HG02610 (cell line): Measurements from ENCODE around the gene DSTN.

ENCODE experiments used
- ATAC-seq: cut with Tn5 transposase; IDR thresholded peaks from one replicate; pipeline ENCODE4 v1.9.1; 2021; ENCODE audit warnings: mild to moderate bottlenecking, moderate library complexity; ENCODE audit not compliant: unreplicated experiment

The DSTN gene

GRCh38 chr20:17579369-17580039 lies 9.6 kb downstream of the DSTN start:
- no peak for ATAC-seq

- ATAC-seq: no peak
These were observed 11.0 kb downstream of the DSTN start for GRCh38 chr20:17580895-17581294.

DNA sequence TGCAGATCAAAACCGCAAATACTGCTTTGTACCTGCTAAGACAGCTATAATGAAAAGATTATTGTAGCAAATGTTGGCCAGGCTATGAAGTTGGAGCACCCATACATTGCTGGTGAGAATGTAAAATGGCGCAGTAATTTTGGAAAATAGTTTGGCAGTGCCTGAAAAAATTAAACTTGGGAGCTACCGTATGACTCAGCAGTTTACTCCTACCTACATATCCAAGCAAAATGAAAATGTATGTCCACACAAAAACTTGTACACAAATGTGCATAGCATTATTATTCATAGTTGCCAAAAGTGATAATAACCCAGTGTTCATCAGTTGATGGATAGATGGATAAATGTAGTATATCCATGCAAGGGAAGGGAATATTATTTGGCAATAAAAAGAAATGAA lies 13.3 kb downstream of the DSTN start:
- ATAC-seq: no peak

DNA sequence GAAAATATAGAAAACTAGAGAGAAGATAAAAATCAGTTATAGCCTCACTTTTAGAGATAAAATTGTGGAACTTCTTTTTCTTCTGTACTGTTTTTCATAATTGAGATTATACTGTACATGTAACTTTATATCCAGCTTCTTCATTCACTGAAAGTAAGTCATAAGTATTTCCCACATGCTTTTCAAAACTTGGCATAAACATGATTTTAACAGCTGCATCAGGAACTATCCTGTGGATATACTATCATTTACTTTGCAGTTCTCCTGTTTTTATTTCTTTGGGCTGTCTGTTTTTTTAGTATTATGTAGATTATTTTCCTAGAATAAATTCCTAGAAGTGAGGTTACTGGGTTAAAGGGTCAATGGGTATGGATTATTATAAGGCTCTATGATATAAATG lies 14.8 kb downstream of the DSTN start:
- no peak for ATAC-seq

DNA sequence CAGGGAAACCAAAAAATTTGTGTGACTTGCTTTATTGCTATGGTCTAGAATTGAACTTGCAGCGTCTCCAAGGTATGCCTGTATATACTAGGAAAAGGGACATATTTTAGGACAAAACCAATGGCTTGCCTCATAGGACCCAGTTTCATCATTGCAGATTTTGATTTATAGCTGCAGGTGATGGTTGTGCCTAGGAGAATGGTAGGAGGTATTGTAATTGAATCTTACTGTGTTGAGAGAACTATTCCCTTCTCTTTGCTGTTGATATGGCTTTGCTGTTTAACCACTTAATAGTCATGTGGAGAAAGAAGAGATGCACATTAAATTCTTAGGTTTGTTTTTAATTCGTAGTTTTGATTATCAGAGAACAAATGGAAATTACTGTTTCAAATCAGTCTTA lies 16.4 kb downstream of the DSTN start:
- ATAC-seq: no peak

- ATAC-seq: no peak
These were observed 17.3 kb downstream of the DSTN start for GRCh38 chr20:17587148-17587547.

DNA sequence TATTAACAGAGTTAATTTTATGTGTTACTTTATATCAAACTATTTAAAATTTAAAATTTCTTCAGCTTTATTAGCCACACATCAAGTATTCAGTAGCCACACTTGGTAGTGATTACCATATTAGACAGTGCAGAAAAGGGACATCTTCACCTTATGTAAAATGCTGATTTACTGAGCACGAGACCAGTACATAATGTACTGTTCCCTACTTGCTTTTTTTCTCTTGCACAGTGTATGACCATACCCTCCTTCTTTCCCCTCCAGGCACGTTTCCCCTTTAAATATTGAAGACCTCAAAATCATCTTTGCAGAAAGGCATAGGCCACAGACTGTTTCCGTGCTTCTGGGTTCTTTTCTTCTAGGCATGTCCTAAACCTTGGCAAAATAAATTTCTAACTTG lies 17.9 kb downstream of the DSTN start:
- no peak for ATAC-seq

GRCh38 chr20:17589161-17589834 lies 19.4 kb downstream of the DSTN start:
- ATAC-seq: no peak

DNA sequence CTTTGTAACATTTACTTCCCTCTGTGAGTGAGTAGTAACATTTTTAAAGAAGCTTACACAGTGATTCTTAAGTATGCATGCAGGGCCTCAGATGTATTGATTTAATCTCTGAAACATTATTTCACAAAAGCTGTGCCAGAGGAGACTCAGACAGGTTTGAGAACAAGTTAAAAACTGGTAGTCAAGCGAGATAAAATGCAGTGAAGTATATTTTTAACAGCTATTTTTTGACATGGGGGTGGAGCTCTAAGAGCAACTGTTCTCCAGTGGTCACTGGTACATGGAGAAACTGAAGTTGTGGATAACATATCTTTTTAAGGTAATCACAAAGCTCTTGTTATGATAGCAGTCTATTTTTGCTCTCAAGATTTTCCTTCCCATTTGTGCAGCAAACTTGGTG lies 20.4 kb downstream of the DSTN start:
- no peak for ATAC-seq

DNA sequence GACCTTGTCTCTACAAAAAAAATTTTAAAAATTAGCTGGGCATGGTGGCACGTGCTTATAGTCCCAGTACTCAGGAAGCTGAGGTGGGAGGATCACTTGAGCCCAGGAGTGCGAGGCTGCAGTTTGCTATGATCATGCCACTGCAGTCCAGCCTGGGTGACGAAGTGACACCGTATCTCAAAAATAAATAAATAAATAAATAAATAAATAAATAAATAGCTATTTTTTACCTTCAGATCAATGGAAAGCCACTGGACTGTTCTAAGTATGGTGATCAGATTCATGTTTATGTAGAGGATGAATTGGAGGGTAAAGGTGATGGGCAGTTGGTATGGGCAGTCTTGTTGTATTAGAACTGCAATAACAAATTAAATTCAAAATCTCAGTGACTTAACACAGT lies 24.0 kb downstream of the DSTN start:
- ATAC-seq: no peak

DNA sequence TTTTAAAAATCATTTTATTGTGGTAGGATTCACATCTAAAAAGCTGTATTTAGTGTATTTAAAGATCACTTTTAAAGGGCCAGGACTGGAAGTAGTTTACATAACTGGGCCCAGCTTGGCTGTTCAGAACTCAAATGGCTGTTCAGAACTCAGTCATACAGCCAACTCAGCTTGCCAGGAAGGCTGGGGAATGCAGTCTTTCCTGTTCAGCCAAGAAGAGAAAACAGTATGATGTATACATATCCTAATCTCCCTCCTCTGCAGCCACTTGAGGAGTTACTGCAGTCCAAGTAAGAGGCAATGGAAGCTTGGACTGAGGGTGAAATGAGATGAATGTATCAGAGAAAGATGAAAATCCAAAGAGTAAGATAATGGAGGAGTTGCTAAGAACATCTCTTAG lies 24.6 kb downstream of the DSTN start:
- ATAC-seq: no peak

DNA sequence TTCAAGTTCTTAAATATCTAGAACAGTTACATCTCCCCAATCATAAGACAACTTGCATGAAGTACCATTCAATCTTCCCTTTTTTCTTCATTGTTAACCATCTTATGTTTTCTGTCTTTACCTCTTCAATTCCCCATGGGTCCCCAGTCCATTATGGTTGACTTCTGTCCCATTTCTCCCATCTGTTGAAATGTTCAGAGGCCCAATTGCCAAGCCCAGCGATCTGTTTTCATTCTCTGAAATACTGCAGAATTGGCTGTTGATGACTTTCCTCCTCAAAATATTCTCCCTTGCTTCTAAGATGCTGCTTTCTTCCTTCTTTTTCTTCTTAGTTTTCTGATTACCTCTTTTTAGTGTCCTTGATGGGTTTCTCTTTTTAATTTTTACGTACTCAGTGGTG lies 26.0 kb downstream of the DSTN start:
- no peak for ATAC-seq

- no peak for ATAC-seq
These were observed 28.2 kb downstream of the DSTN start for GRCh38 chr20:17598013-17598550.

DNA sequence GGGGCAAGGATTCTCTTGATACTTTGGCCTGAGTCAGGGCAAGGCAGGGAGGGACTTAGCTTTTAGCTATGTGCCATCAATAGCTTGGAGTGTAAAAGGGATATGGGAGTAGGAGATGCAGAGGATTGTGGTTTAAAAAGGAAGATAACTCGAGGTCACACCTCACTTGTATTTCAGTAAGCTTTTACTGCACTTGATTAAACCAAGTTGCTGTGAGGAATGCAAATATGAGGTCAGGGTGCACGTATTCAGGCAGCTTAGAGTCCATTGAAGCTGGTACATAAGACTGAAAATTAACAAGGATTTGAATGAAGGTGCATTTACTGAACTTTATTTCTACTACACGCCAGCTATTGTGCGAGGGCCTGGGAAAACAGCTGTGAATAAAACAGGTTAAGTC lies 32.1 kb downstream of the DSTN start:
- no peak for ATAC-seq

- ATAC-seq: no peak
These were observed 32.6 kb downstream of the DSTN start for GRCh38 chr20:17602493-17602892.

DNA sequence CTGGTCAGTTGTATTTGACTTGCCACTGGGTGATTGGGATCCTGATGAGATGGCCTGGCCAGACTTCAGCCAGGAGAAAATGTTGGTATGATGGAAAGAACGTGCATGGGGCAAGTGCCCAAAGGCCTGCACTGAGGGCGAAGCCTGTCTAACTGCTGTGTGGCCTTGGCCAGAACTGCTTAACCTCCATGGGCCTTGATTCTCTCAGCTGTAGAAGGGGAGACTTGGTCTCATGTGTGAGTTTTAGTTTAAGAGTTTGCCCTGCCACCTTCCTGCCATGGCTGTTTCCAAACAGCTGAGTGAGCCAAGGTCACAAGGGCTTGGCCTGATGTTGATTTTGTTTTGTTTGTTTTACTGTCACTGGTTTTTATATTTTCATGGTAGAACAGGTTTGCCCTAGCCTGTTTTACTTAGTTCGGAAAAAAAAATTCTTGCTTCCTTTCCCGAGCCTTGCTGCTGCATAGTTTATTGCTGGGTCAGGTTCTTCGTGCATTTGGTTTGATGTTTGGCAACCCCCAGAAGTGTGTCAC lies 35.3 kb downstream of the DSTN start:
- no peak for ATAC-seq

DNA sequence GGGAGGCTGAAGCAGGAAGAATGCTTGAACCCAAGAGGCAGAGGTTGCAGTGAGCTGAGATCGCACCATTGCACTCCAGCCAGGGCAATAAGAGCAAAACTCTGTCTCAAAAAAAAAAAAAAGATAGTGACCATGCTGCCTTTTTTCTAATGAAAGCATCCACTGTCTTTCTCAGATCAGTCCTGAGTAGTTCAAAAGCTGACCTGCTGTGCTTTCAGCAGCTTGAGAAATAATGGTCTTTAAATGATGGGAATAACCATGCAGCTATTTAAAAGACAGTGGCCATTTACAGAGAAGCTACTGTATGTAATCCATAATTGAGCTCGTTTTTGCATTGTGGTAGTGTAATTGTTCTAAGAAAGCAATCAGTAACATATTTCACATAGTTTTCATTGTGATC lies 36.1 kb downstream of the DSTN start:
- ATAC-seq: no peak

DNA sequence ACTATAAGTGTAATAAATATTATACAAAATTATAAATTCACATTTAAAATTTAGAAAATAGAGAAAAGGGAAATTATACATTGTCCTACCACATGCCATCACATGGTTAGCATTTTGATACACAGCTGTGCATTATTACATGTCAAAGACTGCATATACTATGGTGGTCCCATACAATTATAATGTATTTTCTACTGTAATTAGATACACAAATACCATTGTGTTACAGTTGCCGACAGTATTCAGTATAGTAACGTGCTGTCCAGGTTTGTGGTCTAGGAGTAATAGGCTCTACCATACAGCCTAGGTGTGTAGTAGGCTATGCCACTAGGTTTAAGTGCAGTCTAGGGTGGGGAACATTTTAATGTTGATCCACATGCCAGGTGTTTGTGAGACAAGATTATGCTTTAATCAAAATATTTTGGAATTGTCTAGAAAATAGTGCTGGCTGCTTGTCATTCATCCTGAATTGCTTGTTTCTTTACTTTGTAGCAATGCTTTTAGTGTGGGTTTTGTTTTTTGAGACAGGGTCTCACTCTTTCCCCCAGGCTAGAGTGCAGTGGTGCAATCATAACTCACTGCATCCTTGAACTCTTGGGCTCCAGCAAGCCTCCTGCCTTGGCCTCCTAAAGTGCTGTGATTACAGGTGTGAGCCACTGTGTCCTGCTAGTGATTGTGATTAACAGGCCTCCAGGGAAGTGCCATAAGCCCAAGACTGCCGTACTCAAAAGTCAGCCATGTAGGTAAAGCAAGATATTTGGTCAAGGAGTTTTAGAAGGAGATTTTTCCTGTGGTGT lies 39.0 kb downstream of the DSTN start:
- no peak for ATAC-seq

DNA sequence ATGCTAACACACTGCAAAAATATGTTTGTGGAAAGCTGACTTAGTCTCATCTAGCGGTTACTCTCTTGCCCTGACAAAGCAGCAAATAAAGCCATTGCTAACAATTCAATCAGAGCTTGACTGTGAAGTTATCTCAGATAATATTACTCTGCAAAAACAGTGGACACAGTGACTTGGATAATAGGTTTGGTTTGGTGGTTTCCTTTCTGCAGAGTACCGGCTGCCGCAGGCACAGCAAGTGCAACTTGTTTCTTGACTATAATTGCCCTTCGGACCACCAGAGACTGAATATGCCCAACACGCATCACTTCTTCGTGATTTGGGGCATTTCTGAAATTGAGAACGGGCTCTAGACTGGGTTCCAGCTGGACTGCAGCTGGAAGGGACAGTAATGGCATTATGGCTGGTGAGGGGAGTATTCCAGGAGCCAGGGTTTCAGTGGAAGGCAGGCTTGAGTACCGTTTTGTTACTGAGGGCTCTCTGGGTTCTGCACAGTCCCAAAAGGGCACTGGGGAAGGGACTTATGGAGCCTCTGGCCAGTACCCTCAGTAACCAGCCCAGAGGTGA lies 40.0 kb downstream of the DSTN start:
- no peak for ATAC-seq

GRCh38 chr20:17610566-17611289 lies 40.9 kb downstream of the DSTN start:
- no peak for ATAC-seq

GRCh38 chr20:17611290-17611539 lies 41.3 kb downstream of the DSTN start:
- ATAC-seq: no peak
